H1 (cell line): Measurements from ENCODE around the gene TMEM258. TPM values are rescaled to one million over a fixed set of nuclear protein-coding genes. Genes with fewer than 3 reads are reported as not detected.

Experiments
- CTCF ChIA-PET: fragments of 300-600 bp; sonication (Branson Sonifier 250); formaldehyde crosslinking; loops from one replicate; lab custom pipeline; 2021; ENCODE audit not compliant: partially characterized antibody; lab: Charles Lee
- POLR2A ChIA-PET: fragments of 300-600 bp; sonication (Branson Sonifier 250); formaldehyde crosslinking; loops from one replicate; lab custom pipeline; 2021; ENCODE audit warnings: inconsistent platforms; ENCODE audit not compliant: partially characterized antibody; lab: Charles Lee
- DNase-seq, 2 experiments: peaks; one replicate each; pipeline versions ENCODE4 v3.0.0 to v3.0.0-alpha.2; 2010 to 2022; ENCODE audit warnings: low spot score in 2 of 2, low read depth in 1 of 2, mixed read lengths in 1 of 2
- FAIRE-seq: peaks from 2 replicates; lab custom pipeline; 2011; peaks lifted over from hg19 to GRCh38; lab: Jason Lieb, UNC
- H2AFZ ChIP-seq: 2 replicates; pipeline ENCODE4 v1.8.1; 2012; ENCODE audit warnings: low read length, inconsistent platforms
- H2AK5ac ChIP-seq: 2 replicates; pipeline ENCODE4 v1.6.1; 2013; ENCODE audit warnings: low read depth, low read length
- H2BK120ac ChIP-seq: replicated peaks from 2 replicates; pipeline ENCODE3; 2013; ENCODE audit warnings: low read depth, low read length, inconsistent platforms
- H2BK12ac ChIP-seq: 2 replicates; pipeline ENCODE4 v1.6.1; 2013; ENCODE audit warnings: low read depth, low read length
- H2BK15ac ChIP-seq: 2 replicates; pipeline ENCODE4 v1.6.1; 2013; ENCODE audit warnings: low read length
- H2BK20ac ChIP-seq: 2 replicates; pipeline ENCODE4 v1.6.1; 2013; ENCODE audit warnings: low read length
- H2BK5ac ChIP-seq: 2 replicates; pipeline ENCODE4 v1.6.1; 2013; ENCODE audit warnings: low read depth, low read length
- H3K14ac ChIP-seq: 2 replicates; pipeline ENCODE4 v1.6.1; 2013; ENCODE audit warnings: inconsistent platforms; ENCODE audit not compliant: insufficient read length
- H3K18ac ChIP-seq: 2 replicates; pipeline ENCODE4 v1.6.1; 2013; ENCODE audit warnings: low read length; ENCODE audit errors: extremely low read depth
- H3K23ac ChIP-seq: 2 replicates; pipeline ENCODE4 v1.6.1; 2013; ENCODE audit warnings: inconsistent platforms; ENCODE audit not compliant: insufficient read length
- H3K23me2 ChIP-seq: 2 replicates; pipeline ENCODE4 v1.6.1; 2013; ENCODE audit warnings: low read depth, low read length
- H3K27ac ChIP-seq: 2 replicates; pipeline ENCODE4 v1.6.1; 2011; ENCODE audit warnings: low read depth, low read length, inconsistent platforms
- H3K27me3 ChIP-seq, 4 experiments: replicated peaks in 1 of 4; 1 replicate in 1 of 4; 2 replicates in 3 of 4; pipeline versions ENCODE4 v1.6.1 to v1.8.1; 2011 to 2013; ENCODE audit warnings: low read length in 3 of 4, mild to moderate bottlenecking in 3 of 4, inconsistent platforms in 2 of 4, mixed read lengths in 2 of 4, moderate library complexity in 1 of 4; ENCODE audit not compliant: control insufficient read depth in 3 of 4, insufficient read depth in 3 of 4; ENCODE audit errors: extremely low read depth in 1 of 4
- H3K36me3 ChIP-seq, 4 experiments: 2 replicates each; pipeline versions ENCODE4 v1.6.1 to v1.8.1; 2011 to 2013; ENCODE audit warnings: mild to moderate bottlenecking in 4 of 4, low read length in 3 of 4, moderate library complexity in 2 of 4, control low read depth in 1 of 4, inconsistent platforms in 1 of 4; ENCODE audit not compliant: insufficient read depth in 4 of 4, control insufficient read depth in 2 of 4
- H3K4ac ChIP-seq: replicated peaks from 2 replicates; pipeline ENCODE3; 2013; ENCODE audit warnings: low read length, low read depth, mixed read lengths, inconsistent platforms; ENCODE audit not compliant: insufficient read length
- H3K4me1 ChIP-seq, 4 experiments: replicated peaks in 1 of 4; 1 replicate in 1 of 4; 2 replicates in 3 of 4; pipeline versions ENCODE4 v1.6.1 to v1.8.1; 2011 to 2013; ENCODE audit warnings: low read length in 3 of 4, inconsistent platforms in 2 of 4, mixed read lengths in 1 of 4; ENCODE audit not compliant: insufficient read depth in 4 of 4, control insufficient read depth in 3 of 4
- H3K4me2 ChIP-seq, 2 experiments: 2 replicates each; pipeline versions ENCODE4 v1.6.1 to v1.8.1; 2011 to 2013; ENCODE audit warnings: low read depth in 2 of 2, low read length in 2 of 2, control low read depth in 1 of 2, inconsistent platforms in 1 of 2, mild to moderate bottlenecking in 1 of 2; ENCODE audit not compliant: insufficient read depth in 1 of 2
- H3K4me3 ChIP-seq, 4 experiments: fragments of 200-600, 300-600 bp in 1 of 4; sonication (generic), shearing (Covaris generic), sonication (Bioruptor Twin) in 1 of 4; 2 replicates each; pipeline versions ENCODE4 v1.5.1 to v1.8.1; 2011 to 2016; ENCODE audit warnings: low read length in 4 of 4, low read depth in 3 of 4, control low read depth in 2 of 4, inconsistent platforms in 2 of 4, mild to moderate bottlenecking in 2 of 4, mixed read lengths in 1 of 4, moderate library complexity in 1 of 4; ENCODE audit not compliant: insufficient read depth in 2 of 4; ENCODE audit errors: extremely low read depth in 1 of 4
- H3K56ac ChIP-seq: replicated peaks from 2 replicates; pipeline ENCODE3; 2013; ENCODE audit warnings: low read depth, mild to moderate bottlenecking, mixed read lengths, low read length, inconsistent platforms; ENCODE audit not compliant: insufficient read length
- H3K79me1 ChIP-seq: 2 replicates; pipeline ENCODE4 v1.6.1; 2013; ENCODE audit warnings: low read depth, low read length, control low read depth
- H3K79me2 ChIP-seq, 2 experiments: 2 replicates each; pipeline versions ENCODE4 v1.6.1 to v1.8.1; 2012 to 2013; ENCODE audit warnings: low read length in 2 of 2, mild to moderate bottlenecking in 2 of 2, inconsistent platforms in 1 of 2; ENCODE audit not compliant: insufficient read depth in 2 of 2, control insufficient read depth in 1 of 2
- H3K9ac ChIP-seq, 4 experiments: replicated peaks in 1 of 4; 1 replicate in 1 of 4; 2 replicates in 3 of 4; pipeline versions ENCODE4 v1.6.1 to v1.8.1; 2011 to 2013; ENCODE audit warnings: low read depth in 3 of 4, low read length in 3 of 4, control low read depth in 2 of 4, mild to moderate bottlenecking in 2 of 4, moderate library complexity in 2 of 4, inconsistent platforms in 1 of 4; ENCODE audit errors: extremely low read depth in 1 of 4
- H3K9me3 ChIP-seq, 2 experiments: 2 replicates each; pipeline versions ENCODE4 v1.6.1 to v1.8.1; 2012 to 2013; ENCODE audit warnings: mild to moderate bottlenecking in 2 of 2, moderate library complexity in 2 of 2, control low read depth in 1 of 2, inconsistent platforms in 1 of 2, low read depth in 1 of 2, low read length in 1 of 2, mixed read lengths in 1 of 2; ENCODE audit not compliant: insufficient read depth in 2 of 2
- H4K20me1 ChIP-seq, 2 experiments: replicated peaks in 1 of 2; 2 replicates each; pipeline versions ENCODE3 to v1.8.1; 2011 to 2013; ENCODE audit warnings: inconsistent platforms in 2 of 2, low read length in 2 of 2, mild to moderate bottlenecking in 1 of 2; ENCODE audit not compliant: insufficient read depth in 2 of 2, control insufficient read depth in 1 of 2
- H4K5ac ChIP-seq: 2 replicates; pipeline ENCODE4 v1.6.1; 2013; ENCODE audit warnings: low read length, low read depth, mixed read lengths, inconsistent platforms; ENCODE audit not compliant: insufficient read length
- H4K8ac ChIP-seq: 2 replicates; pipeline ENCODE4 v1.8.0; 2013; ENCODE audit warnings: mild to moderate bottlenecking, moderate library complexity, low read length, inconsistent platforms; ENCODE audit not compliant: insufficient read depth; ENCODE audit errors: extremely low read depth
- H4K91ac ChIP-seq: replicated peaks from 2 replicates; pipeline ENCODE3; 2013; ENCODE audit warnings: low read length, mixed read lengths, inconsistent platforms; ENCODE audit not compliant: insufficient read length
- BACH1 ChIP-seq: IDR thresholded peaks from 2 replicates; pipeline ENCODE4 v1.6.1; 2012; ENCODE audit warnings: low read length, improper control_type of control experiment
- GTF2F1 ChIP-seq: IDR thresholded peaks from 2 replicates; pipeline ENCODE4 v1.6.1; 2012; ENCODE audit warnings: low read depth, low read length, improper control_type of control experiment, borderline replicate concordance
- JUND ChIP-seq: IDR thresholded peaks from 2 replicates; pipeline ENCODE4 v1.6.1; 2011; ENCODE audit warnings: mild to moderate bottlenecking, improper control_type of control experiment, low read length
- KDM1A ChIP-seq: fragments of 200-600, 300-600 bp; sonication (generic); IDR thresholded peaks from 2 replicates; pipeline ENCODE4 v1.7.1; 2016; ENCODE audit warnings: mild to moderate bottlenecking, low read length, borderline replicate concordance
- KDM5A ChIP-seq: fragments of 200-600 bp; IDR thresholded peaks from 2 replicates; pipeline ENCODE4 v1.7.1; 2012; ENCODE audit warnings: mild to moderate bottlenecking, low read length, inconsistent platforms, mixed read lengths
- SRF ChIP-seq: IDR thresholded peaks from 2 replicates; pipeline ENCODE4 v1.6.1; 2011; ENCODE audit warnings: mild to moderate bottlenecking, low read depth, low read length, moderate library complexity
- TEAD4 ChIP-seq: IDR thresholded peaks from 2 replicates; pipeline ENCODE4 v1.6.1; 2012; ENCODE audit warnings: low read depth, low read length, inconsistent platforms, mixed read lengths
- WGBS, 2 experiments: shearing (Covaris generic) in 1 of 2; methylation state at CpG; one replicate each; pipeline versions ENCODE4 v1.1.6 to v1.1.7; 2013 to 2015; ENCODE audit warnings: low lambda C conversion rate in 2 of 2, mixed read lengths in 2 of 2, inconsistent platforms in 1 of 2, low coverage in 1 of 2, missing lambda C conversion rate in 1 of 2; ENCODE audit not compliant: insufficient replicate concordance in 2 of 2, insufficient coverage in 1 of 2, insufficient read length in 1 of 2; ENCODE audit errors: extremely low coverage in 1 of 2, missing lambda C conversion rate in 1 of 2; 5-methylcytosine and 5-hydroxymethylcytosine counted together
- polyA plus RNA-seq, 7 experiments: library from polyadenylated mRNA; depleted of rRNA in 3 of 7; stranded (reverse) in 5 of 7; unstranded in 2 of 7; fragments of >200 nt in 5 of 7; fragments of 200-250 nt in 2 of 7; gene quantifications; 1 replicate in 5 of 7; 2 replicates in 1 of 7; 4 replicates in 1 of 7; pipeline versions ENCODE4 v1.2.1 to v1.2.3, GENCODE V29; 2011 to 2013; ENCODE audit warnings: missing spikeins in 2 of 7, mixed read lengths in 2 of 7
- total RNA-seq: library from RNA; stranded (reverse); fragmentation: NEBNext Ultra II Directional; extraction: Animal tissue kit (Norgen Biotek cat#: 25700); gene quantifications from 2 replicates; pipeline ENCODE4 v1.2.1, GENCODE V29; 2021

The TMEM258 gene
- total and polyA plus RNA-seq, 2 of the 8 experiments (the other 6 are each of a cell fraction or from before 2014, with no cell fraction given): 186 to 759 TPM

DNA sequence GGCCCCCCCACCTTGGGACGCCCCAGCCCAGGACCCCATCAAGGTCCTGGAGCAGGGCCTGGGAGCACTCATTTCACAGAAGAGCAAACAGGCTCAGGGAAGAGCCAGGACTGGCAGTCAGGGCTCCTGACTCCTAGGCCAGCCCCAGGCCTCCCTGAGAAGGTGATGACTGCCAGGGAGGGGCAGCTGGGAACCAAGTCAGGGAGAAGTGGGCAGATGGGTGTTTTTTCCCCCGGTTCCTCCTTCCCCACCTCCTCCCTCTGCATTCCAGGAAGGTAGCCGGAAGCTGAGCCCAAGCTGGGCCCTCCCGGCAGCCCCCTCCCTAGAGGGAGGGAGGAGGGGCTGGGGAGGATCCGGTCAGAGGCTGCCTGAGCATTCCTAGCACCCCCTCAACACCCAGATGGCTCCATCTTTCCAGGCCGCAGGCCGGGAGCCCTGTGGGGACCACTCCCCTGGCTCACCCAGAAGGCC lies 20.4 kb downstream of the TMEM258 start:
- Histone ChIP-seq H3K4me1 (peaks cover 0 to 23% (median 15%) of the 10 kb centered on the region in 4 experiments; a peak in 6 of 7 replicates), H2AK5ac (peak overlapping the region; percentile 82; the same call in 1 of the 2 replicates), H3K18ac (peak overlapping the region; percentile 7; the same call in 1 of the 2 replicates), H2BK20ac (no peak overlapping the region), H3K79me2 (no peaks in the 10 kb centered on the region), H4K5ac (no peak overlapping the region), H3K23ac (no peak overlapping the region), H2BK15ac (no peak overlapping the region), H3K4me3 (no peak overlapping the region), H3K4me2 (no peak overlapping the region), H3K79me1 (no peaks in the 10 kb centered on the region), H4K20me1 (no peaks in the 10 kb centered on the region), H3K27ac (no peak overlapping the region), H4K91ac (peak overlapping the region; percentile 91), H4K8ac (peak overlapping the region; percentile 72), H2BK120ac (no peak overlapping the region), H3K23me2 (no peaks in the 10 kb centered on the region), H3K27me3 (no peaks in the 10 kb centered on the region), H3K36me3 (no peaks in the 10 kb centered on the region), H3K9me3 (no peaks in the 10 kb centered on the region), H2AFZ (no peak overlapping the region), H2BK12ac (peak overlapping the region; percentile 98; the same call in 1 of the 2 replicates), H3K14ac (no peak overlapping the region), H3K9ac (no peak overlapping the region), H3K56ac (no peak overlapping the region), H2BK5ac (peak overlapping the region; percentile 73; the same call in 1 of the 2 replicates), H3K4ac (no peak overlapping the region)
- ChIA-PET POLR2A (interaction anchor here (1.1 to 4.0 kb wide), 4 partner anchors 16 to 28 kb away, joined by 4 to 16 read pairs (median 8); partner anchors contain the start of genes FEN1 and TMEM258), CTCF (interaction anchor here (0.7 to 4.9 kb wide), 8 partner anchors 9 to 39 kb away, joined by 3 to 52 read pairs (median 5); no protein-coding TSS in a partner anchor)
- no peak for FAIRE-seq
- 77% methylated on average over 3 of the region's 7 CpGs; no CpG with 5 or more reads in 1 of the 2 experiments for WGBS, 2 experiments
- DNase-seq: no peak
- TF ChIP-seq JUND (no peak), KDM1A (no peak), KDM5A (no peak), BACH1 (no peak), TEAD4 (peak; percentile 54; the same call in 1 of the 2 replicates), GTF2F1 (no peak), SRF (0 out of 2 replicates have a peak, but pooled peaks have one; percentile 3)
- TF ChIP-seq, all 59 proteins: peak for 2
